HG02870 (cell line): ENCODE data around the gene EDC4.

ENCODE experiments used
- ATAC-seq: cut with Tn5 transposase; IDR thresholded peaks from one replicate; pipeline ENCODE4 v1.9.1; 2021; ENCODE audit warnings: mild to moderate bottlenecking, moderate library complexity; ENCODE audit not compliant: unreplicated experiment

EDC4 gene

GRCh38 chr16:67930678-67931211 is 57.9 kb downstream of the EDC4 start:
- no peak for ATAC-seq
